ENCODE measurements around the gene UBFD1.

Gene UBFD1

DNA sequence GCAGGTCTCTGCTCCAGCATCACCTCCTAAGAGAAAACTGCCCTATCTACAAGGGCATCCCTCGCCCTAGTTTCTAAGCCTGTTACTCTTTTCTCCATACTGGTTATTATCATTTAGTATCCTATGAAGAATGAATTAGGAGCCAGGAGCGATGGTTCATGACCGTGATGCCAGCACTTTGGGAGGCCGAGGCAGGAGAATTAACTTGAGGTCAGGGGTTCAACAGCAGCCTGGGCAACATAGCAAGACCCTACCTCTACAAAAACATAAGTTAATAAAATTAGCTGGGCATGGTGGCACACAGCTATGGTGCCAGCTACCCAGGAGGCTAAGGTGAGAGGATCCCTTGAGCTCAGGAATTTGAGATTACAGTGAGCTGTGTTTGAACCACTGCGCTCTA is 7.6 kb upstream of the UBFD1 start:
- no peak overlapping the region for H3K27ac ChIP-seq
- H3K4me2 ChIP-seq, result no peak overlapping the region
- TF ChIP-seq Cebpa-rat (IDR thresholded peaks at IDR 0.05), result no peak
- no peak overlapping the region for H3K4me3 ChIP-seq
- H3K4me1 ChIP-seq, result 0 out of 20 replicates have a peak, but pooled peaks cover 0 to under 1% (median 0%) of the 10 kb centered on the region in 10 experiments
- H3K36me3 ChIP-seq, result peaks cover 70 to 88% (median 80%) of the 10 kb centered on the region in 11 experiments
- H3K9me3 ChIP-seq (replicated peaks in 1 of 11), result no peaks in the 10 kb centered on the region
- H3K9ac ChIP-seq, result no peak overlapping the region
- H3K27me3 ChIP-seq, result no peaks in the 10 kb centered on the region
- H4K20me1 ChIP-seq, result peaks cover 0 to 14% (median 0%) of the 10 kb centered on the region in 11 experiments; a peak in 1 of 22 replicates

DNA sequence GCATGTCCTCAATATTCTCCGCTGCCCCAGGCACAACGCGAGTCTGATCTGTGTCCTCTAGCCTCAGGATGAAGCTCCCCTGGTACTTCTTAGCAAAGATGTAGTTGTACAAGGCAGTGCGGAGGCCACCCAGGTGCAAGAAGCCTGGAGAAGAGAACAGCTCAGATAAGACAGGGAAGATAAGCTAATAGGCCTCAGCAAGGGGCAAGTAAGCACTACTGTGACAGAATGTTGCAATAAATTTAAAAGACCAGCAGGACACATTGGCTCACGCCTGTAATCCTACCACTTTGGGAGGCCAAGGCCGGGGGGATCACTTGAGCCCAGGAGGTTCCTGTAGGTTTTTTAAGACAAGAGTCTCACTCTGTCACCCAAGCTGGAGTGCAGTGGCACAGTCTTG is 5.4 kb upstream of the UBFD1 start:
- Histone ChIP-seq H3K27ac (no peak overlapping the region), H3K4me1 (peaks cover 8 to 15% (median 11%) of the 10 kb centered on the region in 10 experiments; a peak in 18 of 20 replicates), H3K27me3 (no peaks in the 10 kb centered on the region), H3K4me3 (no peak overlapping the region), H3K9ac (no peak overlapping the region; a peak in 1 of 22 replicates), H3K36me3 (peaks cover 47 to 65% (median 58%) of the 10 kb centered on the region in 11 experiments), H3K4me2 (no peak overlapping the region), H3K9me3 (replicated peaks in 1 of 11) (peaks cover 0 to 4% (median 0%) of the 10 kb centered on the region in 11 experiments; a peak in 1 of 22 replicates), H4K20me1 (peaks cover 0 to 14% (median 0%) of the 10 kb centered on the region in 11 experiments; a peak in 1 of 22 replicates)
- no peak for TF ChIP-seq Cebpa-rat (IDR thresholded peaks at IDR 0.05)

DNA sequence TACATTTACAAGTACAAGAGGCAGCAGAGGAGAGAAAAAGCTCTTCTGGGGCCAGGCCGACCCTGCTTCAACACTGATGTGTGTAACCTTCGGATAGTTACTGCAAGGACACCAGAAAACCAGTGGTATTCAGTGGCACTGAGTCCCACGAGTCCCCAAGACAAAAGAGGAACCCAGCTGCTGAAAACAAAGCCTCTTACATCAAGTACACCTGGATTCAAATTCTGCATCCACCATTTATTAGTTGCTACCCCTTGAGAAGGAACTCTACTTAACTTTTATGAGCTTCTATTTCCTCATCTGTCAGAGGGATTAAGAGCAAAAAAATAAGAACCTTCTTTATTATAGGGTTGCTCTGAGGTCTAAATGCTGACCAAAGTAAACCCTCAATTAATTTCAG is 3.0 kb upstream of the UBFD1 start:
- Histone ChIP-seq H3K27me3 (no peaks in the 10 kb centered on the region), H3K4me3 (no peak overlapping the region), H3K27ac (no peak overlapping the region), H3K4me2 (no peak overlapping the region), H3K9me3 (replicated peaks in 1 of 11) (peaks cover 0 to 4% (median 0%) of the 10 kb centered on the region in 11 experiments; a peak in 1 of 22 replicates), H3K4me1 (peaks cover 22 to 29% (median 24%) of the 10 kb centered on the region in 10 experiments), H3K9ac (peak overlapping the region in 1 of 11 experiments; percentile 10; a peak in 3 of 22 replicates), H4K20me1 (peaks cover 0 to 17% (median under 1%) of the 10 kb centered on the region in 11 experiments; a peak in 5 of 22 replicates), H3K36me3 (peaks cover 36 to 52% (median 44%) of the 10 kb centered on the region in 11 experiments)
- no peak for TF ChIP-seq Cebpa-rat (IDR thresholded peaks at IDR 0.05)

DNA sequence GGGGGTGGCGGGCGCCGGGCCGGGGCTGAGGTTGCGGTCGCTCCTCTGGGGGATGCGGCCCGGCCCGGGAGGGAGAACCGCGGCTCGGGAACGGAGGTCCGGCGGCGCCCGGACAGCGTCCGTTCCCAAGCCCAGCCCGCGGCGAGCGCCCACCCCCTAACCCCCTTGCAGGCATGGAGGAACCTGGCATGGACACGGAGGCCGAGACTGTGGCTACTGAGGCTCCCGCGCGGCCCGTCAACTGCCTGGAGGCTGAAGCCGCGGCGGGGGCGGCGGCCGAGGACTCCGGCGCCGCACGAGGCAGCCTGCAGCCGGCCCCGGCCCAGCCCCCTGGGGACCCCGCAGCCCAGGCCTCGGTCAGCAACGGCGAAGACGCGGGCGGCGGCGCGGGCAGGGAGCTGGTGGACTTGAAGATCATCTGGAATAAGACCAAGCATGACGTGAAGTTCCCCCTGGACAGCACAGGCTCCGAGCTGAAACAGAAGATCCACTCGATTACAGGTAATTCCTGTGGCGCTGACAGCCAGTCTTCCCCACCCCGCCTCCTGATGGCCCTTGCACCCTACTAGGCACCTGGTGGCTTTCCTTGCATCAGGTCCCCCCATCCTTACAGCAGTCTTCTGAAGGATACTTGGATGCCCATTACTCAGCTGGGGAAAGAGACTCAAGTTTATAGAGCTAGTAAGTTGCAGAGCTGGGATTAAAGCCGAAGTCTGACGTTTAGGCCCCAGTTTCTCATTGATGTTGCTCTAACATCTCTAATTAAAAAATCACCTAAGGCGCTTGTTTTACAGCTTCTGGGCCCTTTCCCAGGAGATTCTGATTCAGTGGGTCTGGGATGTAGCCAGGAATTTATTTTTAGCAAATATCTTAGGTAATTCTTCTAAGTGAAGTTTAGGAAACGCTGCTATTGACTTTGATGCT is 514 bp downstream of the UBFD1 start:
- H4K20me1 ChIP-seq, result peaks cover 0 to 52% (median 14%) of the 10 kb centered on the region in 11 experiments; a peak in 10 of 22 replicates
- H3K4me3 ChIP-seq, result peak overlapping the region; percentile 80 to 99 (median 94)
- no peaks in the 10 kb centered on the region for H3K27me3 ChIP-seq
- H3K9me3 ChIP-seq (replicated peaks in 1 of 11), result peaks cover 0 to 4% (median 0%) of the 10 kb centered on the region in 11 experiments; a peak in 1 of 22 replicates
- H3K36me3 ChIP-seq, result peaks cover 33 to 52% (median 45%) of the 10 kb centered on the region in 11 experiments
- H3K4me1 ChIP-seq, result peaks cover 25 to 49% (median 28%) of the 10 kb centered on the region in 10 experiments
- peak overlapping the region; percentile 63 to 96 (median 91) for H3K27ac ChIP-seq
- H3K9ac ChIP-seq, result peak overlapping the region; percentile 87 to 98 (median 95)
- no peak for TF ChIP-seq Cebpa-rat (IDR thresholded peaks at IDR 0.05)
- H3K4me2 ChIP-seq, result peak overlapping the region; percentile 73 to 97 (median 94)

DNA sequence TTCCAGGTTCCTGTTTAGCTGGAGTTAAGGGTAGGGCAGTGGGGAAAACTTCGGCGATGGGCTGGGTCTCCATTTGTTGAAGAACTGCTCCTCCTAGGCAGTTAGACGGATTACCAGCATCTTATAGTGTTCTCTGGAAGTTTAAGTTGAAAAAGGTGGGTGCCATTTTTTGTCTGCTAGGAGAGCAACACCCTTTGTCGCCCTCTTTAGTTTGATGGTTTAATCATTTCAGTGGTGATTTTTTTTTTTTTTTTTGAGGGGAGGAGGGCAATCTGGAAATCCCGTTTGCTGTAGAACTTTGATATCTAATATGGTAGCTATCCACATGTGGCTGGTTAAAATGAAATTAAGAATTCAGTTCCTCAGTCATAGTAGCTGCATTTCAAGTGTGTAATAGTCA is 4.1 kb downstream of the UBFD1 start:
- Histone ChIP-seq H3K4me3 (no peak overlapping the region), H3K4me2 (no peak overlapping the region), H3K9me3 (replicated peaks in 1 of 11) (peaks cover 0 to 4% (median 0%) of the 10 kb centered on the region in 11 experiments; a peak in 1 of 22 replicates), H3K9ac (peak overlapping the region in 2 of 11 experiments; percentile 6 to 87; a peak in 2 of 22 replicates), H3K27me3 (no peaks in the 10 kb centered on the region), H4K20me1 (peaks cover 0 to 74% (median 25%) of the 10 kb centered on the region in 11 experiments; a peak in 11 of 22 replicates), H3K36me3 (peaks cover 66 to 80% (median 76%) of the 10 kb centered on the region in 11 experiments), H3K4me1 (peaks cover 14 to 39% (median 20%) of the 10 kb centered on the region in 10 experiments), H3K27ac (no peak overlapping the region)
- no peak for TF ChIP-seq Cebpa-rat (IDR thresholded peaks at IDR 0.05)

DNA sequence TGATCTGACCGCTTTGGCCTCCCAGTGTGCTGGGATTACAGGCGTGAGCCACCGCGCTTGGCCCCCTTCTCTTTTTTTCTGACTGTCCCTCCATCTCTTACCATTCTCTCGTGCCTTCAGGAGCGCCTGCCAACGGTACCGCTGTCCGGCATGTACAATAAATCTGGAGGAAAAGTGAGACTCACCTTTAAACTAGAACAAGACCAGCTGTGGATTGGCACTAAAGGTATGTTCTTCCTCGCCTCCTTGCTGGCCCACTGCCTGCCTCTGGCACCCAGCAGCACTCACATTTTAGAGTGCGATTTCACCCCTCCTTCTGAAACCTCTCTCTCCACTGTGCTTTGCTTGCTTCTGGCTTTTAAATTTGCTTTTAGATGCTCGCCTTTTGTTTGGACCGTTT is 5.0 kb downstream of the UBFD1 start:
- H3K27ac ChIP-seq, result no peak overlapping the region
- H4K20me1 ChIP-seq, result peaks cover 0 to 74% (median 25%) of the 10 kb centered on the region in 11 experiments; a peak in 11 of 22 replicates
- no peak overlapping the region for H3K4me3 ChIP-seq
- H3K4me1 ChIP-seq, result peaks cover 12 to 35% (median 18%) of the 10 kb centered on the region in 10 experiments
- peak overlapping the region in 1 of 11 experiments; percentile 35; a peak in 1 of 22 replicates for H3K9ac ChIP-seq
- no peaks in the 10 kb centered on the region for H3K9me3 ChIP-seq (replicated peaks in 1 of 11)
- H3K36me3 ChIP-seq, result peaks cover 75 to 89% (median 85%) of the 10 kb centered on the region in 11 experiments
- no peak for TF ChIP-seq Cebpa-rat (IDR thresholded peaks at IDR 0.05)
- no peak overlapping the region for H3K4me2 ChIP-seq
- H3K27me3 ChIP-seq, result no peaks in the 10 kb centered on the region

DNA sequence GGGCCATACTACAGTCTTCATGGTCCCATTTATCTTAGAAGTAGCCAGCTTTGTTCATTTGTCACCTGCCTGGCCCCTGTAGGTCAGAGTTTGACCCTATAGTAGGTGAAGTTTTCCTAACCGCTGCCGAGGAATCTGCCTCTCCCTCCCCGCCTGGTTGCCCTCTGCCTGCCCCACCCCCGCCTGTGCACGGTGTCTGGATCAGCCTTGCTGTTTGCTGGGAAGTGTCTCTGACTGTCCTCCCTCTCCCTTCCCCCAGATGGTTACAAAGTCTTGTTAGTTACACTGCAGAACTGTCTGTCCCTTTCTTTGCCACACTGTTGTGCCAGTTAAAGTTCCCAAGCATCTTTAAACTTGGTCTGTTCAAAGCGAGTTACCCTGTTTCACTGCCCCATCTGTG is 5.7 kb downstream of the UBFD1 start:
- Histone ChIP-seq H3K4me2 (no peak overlapping the region), H3K9me3 (replicated peaks in 1 of 11) (no peaks in the 10 kb centered on the region), H3K4me1 (peaks cover 12 to 34% (median 17%) of the 10 kb centered on the region in 10 experiments), H4K20me1 (peaks cover 0 to 70% (median 25%) of the 10 kb centered on the region in 11 experiments; a peak in 11 of 22 replicates), H3K36me3 (peaks cover 81 to 96% (median 92%) of the 10 kb centered on the region in 11 experiments), H3K9ac (no peak overlapping the region), H3K27me3 (no peaks in the 10 kb centered on the region), H3K4me3 (no peak overlapping the region), H3K27ac (no peak overlapping the region)
- no peak for TF ChIP-seq Cebpa-rat (IDR thresholded peaks at IDR 0.05)

DNA sequence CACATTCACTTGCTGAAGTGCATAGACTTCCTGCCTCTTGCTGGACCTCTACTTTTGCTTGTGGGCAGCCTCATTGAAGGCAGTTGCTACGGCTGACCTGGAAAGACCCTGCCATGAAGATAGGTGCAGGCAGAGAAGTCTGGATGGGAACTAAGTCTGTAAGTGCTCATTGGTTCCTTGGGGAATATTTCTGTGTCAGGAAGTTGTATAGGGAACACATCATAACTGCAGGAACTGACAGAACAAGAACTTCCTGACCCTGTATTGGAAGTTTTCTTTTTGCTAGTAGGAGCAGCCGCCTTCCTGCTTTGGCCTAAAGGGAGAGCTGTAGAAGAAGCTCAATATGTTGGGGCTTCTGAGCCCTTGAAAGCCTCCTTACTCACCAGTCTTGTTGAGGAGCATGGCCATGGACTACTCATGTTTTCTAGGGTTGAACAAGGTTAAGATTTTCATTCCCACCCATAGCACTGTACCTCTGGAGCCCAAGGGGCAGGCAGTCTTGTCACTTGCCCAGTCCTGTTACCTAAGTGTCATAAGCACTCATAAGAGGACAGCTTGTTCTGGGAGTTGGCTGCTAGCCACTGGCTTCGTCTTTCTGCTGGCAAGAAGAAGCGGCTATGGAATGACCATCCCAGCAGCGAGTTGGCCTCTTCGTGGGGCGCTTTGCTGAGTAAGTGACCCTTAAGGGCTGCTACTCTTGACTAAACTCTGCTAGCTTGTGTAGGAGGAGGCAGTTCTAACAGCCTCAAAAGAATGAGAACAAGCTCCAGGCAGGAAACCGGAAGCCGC is 7.2 kb downstream of the UBFD1 start:
- no peaks in the 10 kb centered on the region for H3K9me3 ChIP-seq (replicated peaks in 1 of 11)
- H3K4me2 ChIP-seq, result no peak overlapping the region
- no peak overlapping the region for H3K9ac ChIP-seq
- peaks cover 0 to 26% (median 2%) of the 10 kb centered on the region in 10 experiments; a peak in 11 of 20 replicates for H3K4me1 ChIP-seq
- no peak for TF ChIP-seq Cebpa-rat (IDR thresholded peaks at IDR 0.05)
- peaks cover 0 to 66% (median 13%) of the 10 kb centered on the region in 11 experiments; a peak in 12 of 22 replicates for H4K20me1 ChIP-seq
- H3K27me3 ChIP-seq, result no peaks in the 10 kb centered on the region
- H3K27ac ChIP-seq, result no peak overlapping the region
- H3K36me3 ChIP-seq, result peaks cover 89 to 100% (median 99%) of the 10 kb centered on the region in 11 experiments
- H3K4me3 ChIP-seq, result no peak overlapping the region
